HL-60/S4 treated with phorbol 12-myristate 13-acetate at 8.2 ng/mL for 4 days and 3 days (cell line): ENCODE data around the gene CRLF1.

Experiments
- in situ Hi-C: fragments of 300-500 bp; cut with MboI; formaldehyde crosslinking; loops from 2 replicates; pipeline ENCODE4 v1.15.0; 2022; ENCODE audit warnings: low sequenced_read_pairs

CRLF1 gene

GRCh38 chr19:18606281-18607225 is at the start of gene CRLF1:
Gene CRLF1, minus strand, starts transcription at chr19:18606799. Its CDS starts 143 bp downstream, at chr19:18606656.
- in situ Hi-C loops = no loop called here

- in situ Hi-C loops = no loop called here
Measured at GRCh38 chr19:18655173-18655844, 48.7 kb upstream of the CRLF1 start.

GRCh38 chr19:18654469-18654868 is 47.9 kb upstream of the CRLF1 start:
- in situ Hi-C loops = no loop called here

GRCh38 chr19:18653853-18654252 is 47.3 kb upstream of the CRLF1 start:
- in situ Hi-C loops = no loop called here

- in situ Hi-C loops = no loop called here
Measured at GRCh38 chr19:18651733-18652132, 45.1 kb upstream of the CRLF1 start.

GRCh38 chr19:18651300-18651699 is 44.7 kb upstream of the CRLF1 start:
- in situ Hi-C loops = no loop called here

GRCh38 chr19:18650468-18651041 is 44.0 kb upstream of the CRLF1 start:
- in situ Hi-C loops = no loop called here

GRCh38 chr19:18650021-18650390 is 43.4 kb upstream of the CRLF1 start:
- in situ Hi-C loops = no loop called here

- in situ Hi-C loops = no loop called here
Measured at GRCh38 chr19:18649371-18650020, 42.9 kb upstream of the CRLF1 start.

GRCh38 chr19:18648973-18649315 is 42.3 kb upstream of the CRLF1 start:
- in situ Hi-C loops = no loop called here

GRCh38 chr19:18647807-18648206 is 41.2 kb upstream of the CRLF1 start:
- in situ Hi-C loops = no loop called here

GRCh38 chr19:18647371-18647767 is 40.8 kb upstream of the CRLF1 start:
- in situ Hi-C loops = no loop called here

- in situ Hi-C loops = no loop called here
Measured at GRCh38 chr19:18646535-18647370, 40.2 kb upstream of the CRLF1 start.

- in situ Hi-C loops = no loop called here
Measured at GRCh38 chr19:18645035-18645511, 38.5 kb upstream of the CRLF1 start.

- in situ Hi-C loops = no loop called here
Measured at GRCh38 chr19:18644196-18645034, 37.8 kb upstream of the CRLF1 start.

- in situ Hi-C loops = no loop called here
Measured at GRCh38 chr19:18639706-18640243, 33.2 kb upstream of the CRLF1 start.

- in situ Hi-C loops = no loop called here
Measured at GRCh38 chr19:18637673-18638630, 31.4 kb upstream of the CRLF1 start.
